GM18870 (cell line): ENCODE data around the gene FAM151A.
"Not testable (repeated sequence)": the region's sequence is repeated elsewhere in the genome, so short reads cannot be mapped to it uniquely, and the experiment has no call there.

ENCODE experiments used
- ATAC-seq: cut with Tn5 transposase; IDR thresholded peaks from one replicate; pipeline ENCODE4 v1.9.1; 2021; ENCODE audit warnings: moderate library complexity; ENCODE audit not compliant: unreplicated experiment

The FAM151A gene

DNA sequence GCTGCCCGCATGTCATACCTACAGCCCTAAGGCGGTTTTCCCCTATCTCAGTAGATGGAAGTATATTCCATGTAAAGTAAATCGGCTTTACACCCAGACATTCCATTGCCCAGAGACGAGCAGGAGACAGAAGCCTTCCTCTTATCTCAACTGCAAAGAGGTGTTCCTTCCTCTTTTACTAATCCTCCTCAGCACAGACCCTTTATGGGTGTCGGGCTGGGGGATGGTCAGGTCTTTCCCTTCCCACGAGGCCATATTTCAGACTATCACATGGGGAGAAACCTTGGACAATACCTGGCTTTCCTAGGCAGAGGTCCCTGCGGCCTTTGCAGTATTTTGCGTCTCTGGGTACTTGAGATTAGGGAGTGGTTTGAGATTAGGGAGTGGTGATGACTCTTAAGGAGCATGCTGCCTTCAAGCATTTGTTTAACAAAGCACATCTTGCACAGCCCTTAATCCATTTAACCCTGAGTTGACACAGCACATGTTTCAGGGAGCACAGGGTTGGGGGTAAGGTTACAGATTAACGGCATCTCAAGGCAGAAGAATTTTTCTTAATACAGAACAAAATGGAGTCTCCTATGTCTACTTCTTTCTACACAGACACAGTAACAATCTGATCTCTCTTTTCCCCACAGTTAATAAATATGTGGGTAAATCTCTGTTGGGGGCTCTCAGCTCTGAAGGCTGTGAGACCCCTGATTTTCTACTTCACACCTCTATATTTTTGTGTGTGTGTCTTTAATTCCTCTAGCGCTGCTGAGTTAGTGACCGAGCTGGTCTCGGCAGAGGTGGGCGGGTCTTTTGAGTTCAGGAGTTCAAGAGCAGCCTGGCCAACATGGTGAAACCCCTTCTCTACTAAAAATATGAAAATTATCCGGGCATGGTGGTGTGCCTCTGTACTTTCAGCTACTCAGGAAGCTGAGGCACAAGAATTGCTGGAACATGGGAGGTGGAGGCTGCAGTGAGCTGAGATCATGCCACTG, 13.4 kb upstream of the FAM151A start:
- not testable (repeated sequence) for ATAC-seq

GRCh38 chr1:54635804-54636203, 12.5 kb upstream of the FAM151A start:
- ATAC-seq = not testable (repeated sequence)

GRCh38 chr1:54627196-54627595, 3.9 kb upstream of the FAM151A start:
- no peak for ATAC-seq

DNA sequence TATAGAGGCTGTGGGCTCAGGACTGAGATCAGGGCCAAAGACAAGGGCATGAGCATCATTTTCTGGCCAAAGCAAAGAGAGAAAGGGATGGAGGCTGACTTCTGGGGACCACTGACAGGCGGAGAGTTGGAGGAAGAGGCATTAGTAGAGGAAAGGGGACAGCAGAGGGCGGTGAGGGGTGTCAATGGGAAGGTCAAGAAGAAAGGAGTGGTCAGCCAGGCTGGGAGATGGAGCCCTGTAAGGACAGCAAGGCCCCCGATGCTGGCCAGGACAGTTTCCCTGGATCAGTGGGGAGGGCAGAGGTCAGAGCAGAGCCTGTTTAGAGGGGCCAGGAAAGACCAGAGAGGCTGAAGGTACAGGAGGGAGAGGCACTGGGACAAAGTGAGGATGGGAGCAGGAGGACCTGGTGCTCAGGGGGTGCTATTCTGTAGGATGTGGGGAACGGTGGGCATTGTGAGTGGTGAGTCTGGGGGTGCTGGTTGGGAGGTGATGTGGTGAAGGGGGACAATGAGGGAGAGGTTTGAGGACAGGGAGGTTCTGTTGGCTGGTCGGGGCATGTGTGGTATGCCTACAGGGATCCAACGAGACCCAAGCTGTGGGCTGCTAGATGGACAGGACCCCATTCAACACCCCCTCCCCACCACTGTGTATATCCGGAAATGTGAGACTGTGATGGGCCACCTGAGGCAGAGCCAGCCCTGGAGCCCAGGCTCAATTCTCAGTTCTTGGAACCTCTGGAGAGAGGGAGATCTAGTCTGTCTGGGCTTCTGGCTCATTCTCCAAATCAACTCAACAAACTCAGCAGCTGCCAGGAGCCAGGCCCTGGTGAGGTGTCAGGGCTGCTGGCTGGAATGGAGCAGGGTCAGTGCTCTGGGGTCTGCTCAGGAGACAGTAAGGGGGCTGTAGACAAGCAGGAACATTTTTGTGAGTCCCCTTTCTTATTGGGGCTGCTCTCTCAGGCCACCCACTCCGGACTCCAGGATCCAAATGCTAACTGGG, 1.4 kb upstream of the FAM151A start:
- ATAC-seq = no peak

GRCh38 chr1:54619749-54620148, 3.6 kb downstream of the FAM151A start:
- ATAC-seq = no peak

DNA sequence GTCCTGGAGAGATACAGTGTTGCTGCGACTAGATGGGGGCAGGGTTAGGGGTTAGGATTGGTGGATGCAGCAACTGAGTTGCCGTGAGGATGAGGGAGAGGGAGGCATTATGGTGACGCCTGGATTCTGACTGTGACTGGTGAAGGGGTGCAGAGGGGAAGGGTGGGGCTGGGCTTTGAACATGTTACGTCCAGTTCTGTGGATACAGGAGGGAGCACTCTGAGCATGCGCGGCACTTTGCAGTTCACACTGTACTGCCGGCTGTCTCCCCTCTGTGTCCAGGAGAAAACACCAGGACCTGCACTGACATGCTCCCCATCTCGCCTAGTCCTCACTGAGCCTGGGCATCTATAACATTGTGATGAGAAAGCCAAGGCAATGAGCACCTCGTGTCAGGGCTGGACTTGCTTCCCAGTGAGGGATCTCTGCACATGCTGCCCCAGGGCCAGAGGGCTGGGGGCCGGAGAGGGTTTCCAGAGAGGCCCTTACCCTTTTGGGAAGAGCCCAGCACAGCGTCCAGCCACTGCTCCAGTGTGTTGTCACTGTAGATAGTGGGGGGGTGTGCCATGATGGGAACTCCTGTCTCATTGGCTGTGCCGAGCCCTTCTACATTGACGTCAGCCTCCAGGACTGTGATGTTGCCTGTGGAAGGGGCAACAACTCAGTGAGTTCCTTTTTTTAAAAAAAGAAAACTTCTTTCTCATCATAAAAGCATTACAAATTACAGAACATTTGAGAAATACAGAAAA, 7.6 kb downstream of the FAM151A start:
- no peak for ATAC-seq

DNA sequence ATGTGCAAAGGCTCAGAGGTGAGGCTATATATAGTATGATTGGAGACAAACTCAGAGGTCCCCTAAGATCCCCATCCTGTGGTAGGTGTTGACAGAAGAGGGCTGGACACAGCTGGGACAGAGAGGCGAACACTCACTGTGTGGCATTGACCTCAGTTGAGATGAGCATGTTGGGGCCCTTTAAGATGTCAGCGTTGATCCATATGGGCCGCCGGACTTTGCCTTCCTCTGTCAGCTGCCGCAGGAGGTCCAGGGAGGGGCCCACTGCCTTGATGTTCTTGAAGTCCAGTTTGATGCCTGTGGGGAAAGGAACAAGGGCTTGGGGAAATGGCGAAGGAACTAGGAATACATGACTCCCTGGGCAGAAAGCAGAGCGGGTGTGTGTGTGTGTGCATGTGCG, 8.8 kb downstream of the FAM151A start:
- ATAC-seq = no peak

DNA sequence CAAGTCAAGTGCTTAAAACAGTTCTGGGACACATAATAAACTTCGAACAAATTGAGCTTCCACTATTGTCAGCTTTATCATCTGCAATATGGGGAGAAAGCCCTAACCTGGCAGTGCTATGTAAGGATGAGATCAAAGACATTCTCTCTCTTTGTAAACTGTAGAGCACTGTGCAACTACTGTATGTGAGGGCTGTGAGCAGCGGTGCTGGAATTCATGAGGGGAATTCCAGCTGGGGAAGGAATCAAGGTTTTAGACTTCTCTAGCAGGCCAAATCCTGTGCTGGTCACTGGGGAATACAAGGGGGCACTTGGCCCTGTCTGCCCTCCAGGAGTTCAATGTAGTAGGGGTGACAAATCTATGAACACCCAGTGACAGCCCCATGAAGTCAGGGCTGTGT, 9.3 kb downstream of the FAM151A start:
- no peak for ATAC-seq

DNA sequence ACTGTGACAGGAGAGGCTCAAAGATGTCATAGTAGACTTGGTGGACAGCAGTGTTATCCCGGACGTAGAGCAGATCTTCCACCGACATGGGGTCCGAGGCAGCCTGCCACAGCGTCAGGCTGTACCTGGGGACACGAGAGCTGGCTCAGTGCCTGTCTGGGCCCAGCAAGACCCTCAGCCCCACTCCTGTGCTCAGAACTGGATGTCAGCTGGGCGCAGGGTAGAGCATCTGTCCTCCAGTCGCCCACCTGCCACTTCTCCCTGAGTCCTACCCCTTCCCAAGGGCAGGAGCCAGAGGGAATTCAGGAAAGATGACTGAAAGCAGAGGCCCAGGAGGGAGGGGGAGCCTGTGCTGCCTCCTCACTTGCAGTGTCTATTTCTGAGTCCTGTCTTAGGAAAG, 11.7 kb downstream of the FAM151A start:
- ATAC-seq = no peak

DNA sequence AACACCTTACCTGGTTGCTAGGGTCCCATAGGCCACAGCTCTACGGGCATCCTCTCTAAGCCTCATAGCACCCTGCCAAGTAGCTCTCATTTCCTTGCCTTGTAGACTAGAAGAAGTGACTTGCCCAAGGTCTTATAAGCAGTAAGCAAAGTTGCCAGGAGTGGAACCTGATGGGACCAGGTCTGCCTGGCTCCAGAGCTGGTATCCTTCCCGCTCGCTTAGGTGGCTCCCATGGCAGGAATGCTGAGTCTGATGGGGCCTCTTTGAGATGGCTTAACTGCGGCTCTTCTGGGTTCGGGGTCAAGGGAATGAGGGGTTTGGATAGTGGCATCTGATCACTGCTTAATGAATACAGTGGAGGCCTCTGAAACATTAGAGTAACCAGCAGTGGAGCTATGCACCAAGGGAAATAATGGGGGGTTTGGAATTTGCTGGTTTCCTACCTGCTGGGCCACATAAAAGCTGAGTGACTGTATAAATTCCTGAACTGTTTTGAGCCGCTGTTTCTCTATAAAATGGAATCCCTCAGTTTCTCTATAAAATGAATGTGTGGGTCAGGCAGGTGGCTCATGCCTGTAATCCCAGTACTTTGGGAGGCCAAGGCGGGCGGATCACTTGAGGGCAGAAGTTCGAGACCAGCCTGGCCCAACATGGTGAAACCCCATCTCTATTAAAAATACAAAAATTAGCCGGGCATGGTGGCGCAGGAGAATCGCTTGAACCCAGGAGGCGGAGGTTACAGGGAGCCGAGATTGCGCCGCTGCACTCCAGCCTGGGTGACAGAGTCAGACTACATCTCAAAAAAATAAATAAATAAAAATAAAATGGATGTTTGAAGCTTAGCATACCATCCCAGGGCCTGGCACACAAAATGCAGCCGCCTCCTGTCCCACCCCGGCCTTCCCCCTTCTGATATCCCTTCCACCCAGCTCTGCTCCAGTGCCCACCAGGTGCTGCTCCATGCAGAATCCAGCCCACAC, 12.4 kb downstream of the FAM151A start:
- no peak for ATAC-seq

GRCh38 chr1:54610048-54610447, 13.3 kb downstream of the FAM151A start:
- ATAC-seq = no peak

- no peak for ATAC-seq
Measured at GRCh38 chr1:54609301-54609921, 13.9 kb downstream of the FAM151A start.

- ATAC-seq = no peak
Measured at GRCh38 chr1:54608566-54609230, 14.6 kb downstream of the FAM151A start.

DNA sequence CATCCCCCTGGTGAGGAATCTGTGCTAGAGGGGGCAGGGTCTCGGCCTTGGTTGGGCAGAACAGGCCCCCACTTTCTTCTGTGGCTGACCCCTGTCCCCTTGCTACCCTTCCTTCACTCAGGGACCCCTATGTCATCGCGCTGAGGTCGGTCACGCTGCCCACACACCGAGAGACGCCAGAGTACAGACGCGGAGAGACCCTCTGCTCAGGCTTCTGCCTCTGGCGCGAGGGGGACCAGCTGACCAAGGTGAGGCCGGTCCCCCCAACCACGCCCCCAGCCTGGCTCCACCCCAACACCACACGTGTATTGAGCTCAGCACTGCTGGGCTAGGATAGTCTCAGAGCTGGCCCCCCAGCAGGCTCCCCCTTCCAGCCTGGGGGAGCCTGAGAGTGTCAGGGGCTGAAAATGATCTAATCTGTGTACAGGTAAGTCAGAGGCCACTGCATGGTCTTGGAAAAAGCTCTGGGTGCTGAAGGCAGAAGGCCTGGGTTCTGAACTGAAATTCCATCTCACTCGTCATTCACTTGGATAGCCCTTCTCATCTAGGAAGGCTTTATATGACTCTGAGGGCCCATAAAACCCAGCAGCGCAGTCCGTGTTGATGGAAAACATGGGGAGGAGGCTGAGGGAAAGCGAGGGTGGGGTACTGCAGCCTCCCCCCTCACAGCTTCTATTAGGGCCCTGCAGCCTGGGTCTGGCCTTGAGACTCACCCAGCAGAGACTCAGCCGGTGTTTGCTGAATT, 15.3 kb downstream of the FAM151A start:
- ATAC-seq = no peak

GRCh38 chr1:54606990-54607325, 16.4 kb downstream of the FAM151A start:
- no peak for ATAC-seq

DNA sequence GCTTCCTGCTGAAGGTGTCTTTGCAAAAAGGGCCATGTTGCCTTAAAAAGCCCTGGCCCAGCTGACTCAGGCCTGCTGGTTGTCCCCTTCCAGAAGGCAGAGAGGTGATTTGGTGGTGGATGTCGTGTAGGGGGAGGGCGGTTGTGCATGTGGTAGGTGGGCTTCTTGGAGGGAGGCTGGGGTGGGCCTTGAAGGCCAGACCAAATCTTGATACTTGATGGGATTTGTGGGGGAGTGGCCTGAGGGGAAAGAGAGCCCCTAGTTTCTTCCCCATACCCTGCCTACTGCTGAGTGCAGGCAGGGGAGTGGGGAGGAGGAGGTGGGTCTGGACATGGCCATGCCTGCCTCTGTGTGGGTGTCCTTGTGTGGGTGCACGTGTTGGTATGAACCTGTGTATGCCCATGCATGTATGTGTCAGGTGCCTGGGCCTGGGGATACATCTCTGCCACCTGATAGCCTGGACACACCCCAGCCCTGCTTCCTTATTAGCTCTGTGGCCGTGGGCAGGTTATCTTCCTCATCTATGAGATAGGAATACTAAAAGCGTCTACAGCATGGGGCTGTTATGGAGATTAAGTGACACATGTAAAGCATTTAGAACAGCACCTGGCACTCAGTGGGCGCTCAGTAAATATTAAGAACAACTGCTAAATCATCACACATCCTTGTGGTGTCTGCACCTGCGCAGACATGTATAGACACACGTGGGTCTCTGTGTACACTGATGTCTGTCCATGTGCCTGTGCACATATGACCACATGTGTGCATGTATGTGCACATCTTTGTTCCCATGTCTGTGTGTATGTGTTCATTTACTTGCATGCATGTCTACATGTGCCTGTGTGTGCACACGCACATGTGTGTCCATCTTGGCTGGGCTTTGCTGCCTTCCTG, 17.0 kb downstream of the FAM151A start:
- no peak for ATAC-seq
